Breast epithelium (tissue), 3 donors: ENCODE measurements around the gene CCL18.

Source experiments
- POLR2A ChIP-seq: fragments of 450-650 bp; IDR thresholded peaks from one replicate; pipeline ENCODE4 v1.6.1; 2016; ENCODE audit warnings: antibody characterized with exemption, mild to moderate bottlenecking, moderate library complexity
- TF ChIP-seq, protein P1 (sequence below), 3 donors: fragments of 450-650 bp; IDR thresholded peaks; one replicate each; pipeline ENCODE4 v1.5.1; 2016 to 2017; ENCODE audit warnings: antibody characterized with exemption in 3 of 3, mild to moderate bottlenecking in 3 of 3, moderate library complexity in 3 of 3

DNA sequence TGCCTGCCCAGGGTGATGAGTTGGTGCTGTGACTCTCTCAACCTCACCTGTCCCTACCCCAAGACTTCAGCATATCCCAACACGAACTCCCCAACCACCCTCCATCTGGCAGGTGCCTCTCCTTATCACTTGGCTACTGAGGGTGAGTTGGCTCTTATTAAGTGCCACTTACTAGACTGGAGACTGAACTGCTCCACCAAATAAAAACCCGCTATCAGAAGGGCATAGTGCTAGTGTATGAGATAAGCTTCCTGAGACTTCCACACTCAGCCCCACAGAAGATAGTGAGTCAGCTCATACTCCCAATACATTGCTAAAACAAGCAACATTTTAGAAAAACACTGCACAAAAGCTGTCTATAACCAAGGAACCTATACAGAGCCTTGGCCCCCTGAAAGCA, 16.0 kb upstream of the CCL18 start:
- TF ChIP-seq, protein P1, sequence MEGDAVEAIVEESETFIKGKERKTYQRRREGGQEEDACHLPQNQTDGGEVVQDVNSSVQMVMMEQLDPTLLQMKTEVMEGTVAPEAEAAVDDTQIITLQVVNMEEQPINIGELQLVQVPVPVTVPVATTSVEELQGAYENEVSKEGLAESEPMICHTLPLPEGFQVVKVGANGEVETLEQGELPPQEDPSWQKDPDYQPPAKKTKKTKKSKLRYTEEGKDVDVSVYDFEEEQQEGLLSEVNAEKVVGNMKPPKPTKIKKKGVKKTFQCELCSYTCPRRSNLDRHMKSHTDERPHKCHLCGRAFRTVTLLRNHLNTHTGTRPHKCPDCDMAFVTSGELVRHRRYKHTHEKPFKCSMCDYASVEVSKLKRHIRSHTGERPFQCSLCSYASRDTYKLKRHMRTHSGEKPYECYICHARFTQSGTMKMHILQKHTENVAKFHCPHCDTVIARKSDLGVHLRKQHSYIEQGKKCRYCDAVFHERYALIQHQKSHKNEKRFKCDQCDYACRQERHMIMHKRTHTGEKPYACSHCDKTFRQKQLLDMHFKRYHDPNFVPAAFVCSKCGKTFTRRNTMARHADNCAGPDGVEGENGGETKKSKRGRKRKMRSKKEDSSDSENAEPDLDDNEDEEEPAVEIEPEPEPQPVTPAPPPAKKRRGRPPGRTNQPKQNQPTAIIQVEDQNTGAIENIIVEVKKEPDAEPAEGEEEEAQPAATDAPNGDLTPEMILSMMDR (IDR thresholded peaks at IDR 0.05) = no peak
- TF ChIP-seq POLR2A = no peak
